Measurements from ENCODE around the gene SYK.

The SYK gene

GRCh38 chr9:90851444-90851843, 49.8 kb downstream of the SYK start:
- ATAC-seq (no peak), DNase-seq (no peak)

- DNase-seq (no peak), ATAC-seq (no peak)
Observed at GRCh38 chr9:90853945-90854344, 52.3 kb downstream of the SYK start.

- ATAC-seq = no peak
- DNase-seq = no peak
Observed at GRCh38 chr9:90854637-90855175, 53.1 kb downstream of the SYK start.

- no peak for DNase-seq
- ATAC-seq = no peak
Observed at GRCh38 chr9:90855208-90855902, 53.7 kb downstream of the SYK start.

GRCh38 chr9:90857091-90857490, 55.5 kb downstream of the SYK start:
- DNase-seq (no peak), ATAC-seq (no peak)

- DNase-seq (no peak), ATAC-seq (no peak)
Observed at GRCh38 chr9:90857855-90858254, 56.2 kb downstream of the SYK start.

- ATAC-seq (no peak), DNase-seq (no peak)
Observed at GRCh38 chr9:90858457-90858901, 56.9 kb downstream of the SYK start.

GRCh38 chr9:90860382-90860781, 58.8 kb downstream of the SYK start:
- DNase-seq (no peak), ATAC-seq (no peak)

GRCh38 chr9:90860826-90861225, 59.2 kb downstream of the SYK start:
- ATAC-seq = no peak
- DNase-seq = no peak

- DNase-seq = no peak
- ATAC-seq = no peak
Observed at GRCh38 chr9:90861380-90861779, 59.8 kb downstream of the SYK start.

- DNase-seq (no peak), ATAC-seq (no peak)
Observed at GRCh38 chr9:90861826-90862740, 60.5 kb downstream of the SYK start.

GRCh38 chr9:90864779-90865178, 63.2 kb downstream of the SYK start:
- DNase-seq (no peak), ATAC-seq (no peak)

- ATAC-seq = no peak
- DNase-seq = no peak
Observed at GRCh38 chr9:90867101-90867500, 65.5 kb downstream of the SYK start.

- no peak for ATAC-seq
- DNase-seq = no peak
Observed at GRCh38 chr9:90868555-90868954, 66.9 kb downstream of the SYK start.

- ATAC-seq = no peak
- DNase-seq = no peak
Observed at GRCh38 chr9:90869361-90869760, 67.7 kb downstream of the SYK start.

- DNase-seq (peak; percentile 48), ATAC-seq (no peak)
Observed at GRCh38 chr9:90870621-90871326, 69.2 kb downstream of the SYK start.

- ATAC-seq (no peak), DNase-seq (no peak)
Observed at GRCh38 chr9:90871327-90871935, 69.8 kb downstream of the SYK start.

- no peak for DNase-seq
- ATAC-seq = peak; percentile 66
Observed at GRCh38 chr9:90872835-90873294, 71.2 kb downstream of the SYK start.

GRCh38 chr9:90873422-90873821, 71.8 kb downstream of the SYK start:
- ATAC-seq = no peak
- DNase-seq = no peak

- DNase-seq (no peak), ATAC-seq (no peak)
Observed at GRCh38 chr9:90874194-90874593, 72.6 kb downstream of the SYK start.

GRCh38 chr9:90878562-90878961, 76.9 kb downstream of the SYK start:
- no peak for ATAC-seq
- DNase-seq = no peak

GRCh38 chr9:90880066-90880465, 78.4 kb downstream of the SYK start:
- ATAC-seq (no peak), DNase-seq (no peak)

All from stimulated activated naive CD8-positive, alpha-beta T cell treated with anti-CD3 and anti-CD28 coated beads, Interleukin-15, Interleukin-2, amounts not matched to agents 100 U/mL and 50 U/mL, for 24 hours (primary cell).